Measurements from ENCODE around the gene GZMH.
A peak's percentile ranks its signal among the peaks of the same experiment; 100 is the strongest.
"Not testable (repeated sequence)": the region's sequence is repeated elsewhere in the genome, so short reads cannot be mapped to it uniquely, and the experiment has no call there.

GZMH gene, protein sequence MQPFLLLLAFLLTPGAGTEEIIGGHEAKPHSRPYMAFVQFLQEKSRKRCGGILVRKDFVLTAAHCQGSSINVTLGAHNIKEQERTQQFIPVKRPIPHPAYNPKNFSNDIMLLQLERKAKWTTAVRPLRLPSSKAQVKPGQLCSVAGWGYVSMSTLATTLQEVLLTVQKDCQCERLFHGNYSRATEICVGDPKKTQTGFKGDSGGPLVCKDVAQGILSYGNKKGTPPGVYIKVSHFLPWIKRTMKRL

DNA sequence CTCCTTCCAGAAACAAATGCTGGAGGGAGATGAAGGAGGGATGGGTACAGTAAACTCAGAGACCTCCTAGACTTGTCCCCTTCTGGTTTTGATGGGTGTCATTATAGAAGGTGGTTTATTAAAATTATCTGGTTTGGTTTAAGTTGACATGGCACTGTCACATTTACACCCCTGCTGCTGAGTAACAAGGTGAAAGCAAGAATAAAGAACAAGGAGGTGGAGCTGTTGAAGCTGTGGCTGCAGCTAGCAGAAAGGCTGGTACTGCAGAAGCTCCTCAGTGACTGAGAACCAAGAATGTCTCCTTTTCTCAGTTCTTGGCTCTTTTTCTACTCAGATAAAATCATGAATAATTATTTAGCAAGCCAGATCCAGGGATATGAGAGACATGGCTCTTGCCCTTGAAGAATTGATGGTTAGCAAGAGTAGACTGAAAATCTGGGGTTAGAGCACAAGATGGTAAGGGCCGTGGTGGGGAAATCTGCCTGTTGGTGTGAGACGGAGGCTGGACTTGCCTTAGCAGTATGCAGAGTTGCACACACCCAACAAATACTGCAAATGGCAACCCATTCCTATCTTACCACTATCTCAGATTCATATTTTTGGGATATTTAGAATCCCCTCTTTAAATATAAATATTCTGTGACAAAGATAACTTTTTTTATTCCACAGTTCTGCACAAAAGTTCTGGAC is at the start of gene GZMH:
Gene GZMH, minus strand, starts transcription at position 31 of the 690 bp plus-strand sequence. CDS start 72 bp downstream, outside the sequence.
- no peak for DNase-seq (ENCODE audit: low read depth)
- TF ChIP-seq, protein P1, sequence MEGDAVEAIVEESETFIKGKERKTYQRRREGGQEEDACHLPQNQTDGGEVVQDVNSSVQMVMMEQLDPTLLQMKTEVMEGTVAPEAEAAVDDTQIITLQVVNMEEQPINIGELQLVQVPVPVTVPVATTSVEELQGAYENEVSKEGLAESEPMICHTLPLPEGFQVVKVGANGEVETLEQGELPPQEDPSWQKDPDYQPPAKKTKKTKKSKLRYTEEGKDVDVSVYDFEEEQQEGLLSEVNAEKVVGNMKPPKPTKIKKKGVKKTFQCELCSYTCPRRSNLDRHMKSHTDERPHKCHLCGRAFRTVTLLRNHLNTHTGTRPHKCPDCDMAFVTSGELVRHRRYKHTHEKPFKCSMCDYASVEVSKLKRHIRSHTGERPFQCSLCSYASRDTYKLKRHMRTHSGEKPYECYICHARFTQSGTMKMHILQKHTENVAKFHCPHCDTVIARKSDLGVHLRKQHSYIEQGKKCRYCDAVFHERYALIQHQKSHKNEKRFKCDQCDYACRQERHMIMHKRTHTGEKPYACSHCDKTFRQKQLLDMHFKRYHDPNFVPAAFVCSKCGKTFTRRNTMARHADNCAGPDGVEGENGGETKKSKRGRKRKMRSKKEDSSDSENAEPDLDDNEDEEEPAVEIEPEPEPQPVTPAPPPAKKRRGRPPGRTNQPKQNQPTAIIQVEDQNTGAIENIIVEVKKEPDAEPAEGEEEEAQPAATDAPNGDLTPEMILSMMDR (conservative IDR thresholded peaks at IDR 0.05; ENCODE audit: control insufficient read depth, insufficient read depth, low read depth, low read length), result no peak
- H3K4me3 ChIP-seq (ENCODE audit: control insufficient read depth, low read depth, low read length), result no peak within 1 kb of the TSS

DNA sequence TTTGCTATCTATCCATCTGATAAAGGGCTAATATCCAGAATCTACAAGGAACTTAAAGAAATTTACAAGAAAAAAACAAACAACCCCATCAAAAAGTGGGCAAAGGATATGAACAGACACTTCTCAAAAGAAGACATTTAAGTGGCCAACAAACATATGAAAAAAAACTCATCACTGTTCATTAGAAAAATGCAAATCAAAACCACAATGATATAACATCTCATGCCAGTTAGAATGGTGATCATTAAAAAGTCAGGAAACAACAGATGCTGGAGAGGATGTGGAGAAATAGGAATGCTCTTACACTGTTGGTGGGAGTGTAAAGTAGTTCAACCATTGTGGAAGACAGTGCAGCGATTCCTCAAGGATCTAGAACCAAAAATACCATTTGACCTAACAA is 38.9 kb upstream of the GZMH start:
- not testable (repeated sequence) for DNase-seq (ENCODE audit: low read depth); H3K4me3 ChIP-seq (ENCODE audit: control insufficient read depth, low read depth, low read length)

DNA sequence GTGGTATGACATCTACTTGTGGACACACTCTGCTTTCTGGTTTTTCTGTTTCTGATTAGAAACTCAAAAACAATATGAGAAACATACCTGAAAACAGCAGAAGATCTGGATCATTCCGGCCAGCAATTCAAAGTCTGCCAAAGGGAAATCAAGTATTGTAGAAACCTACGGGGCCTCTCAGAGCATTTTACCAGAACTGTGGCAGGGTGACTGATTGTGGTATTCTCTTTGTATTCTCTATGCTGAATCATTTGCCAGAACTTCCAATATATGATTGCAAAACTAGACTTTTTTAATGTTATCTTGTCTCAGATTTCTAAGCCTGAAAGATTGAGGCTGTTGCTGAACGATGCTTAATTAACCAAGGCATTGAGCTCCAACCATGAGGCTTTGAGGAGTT is 30.4 kb upstream of the GZMH start:
- no peak for DNase-seq (ENCODE audit: low read depth)
- H3K4me3 ChIP-seq (ENCODE audit: control insufficient read depth, low read depth, low read length), result no peak overlapping the region
- TF ChIP-seq, protein P1 (conservative IDR thresholded peaks at IDR 0.05; ENCODE audit: control insufficient read depth, insufficient read depth, low read depth, low read length), result no peak

DNA sequence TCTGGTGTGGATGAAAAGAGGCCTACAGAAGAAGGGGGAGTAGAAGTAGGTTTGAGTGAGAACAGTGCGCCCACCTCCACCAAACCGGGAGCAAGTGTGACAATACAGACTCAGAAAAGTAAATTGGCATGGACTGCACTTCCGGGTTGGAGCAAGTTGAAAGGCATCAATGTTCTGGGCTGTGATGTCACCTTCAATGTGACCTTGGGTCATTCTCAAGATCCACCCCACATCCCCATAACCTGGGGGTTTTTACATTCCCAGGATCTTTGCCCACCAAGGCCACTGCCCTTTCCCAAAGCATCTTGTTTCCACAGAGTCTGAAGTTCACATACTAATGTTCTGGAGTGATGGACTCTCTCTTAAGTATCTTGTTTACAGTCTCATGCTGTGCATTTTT is 29.8 kb upstream of the GZMH start:
- no peak for DNase-seq (ENCODE audit: low read depth)
- TF ChIP-seq, protein P1 (conservative IDR thresholded peaks at IDR 0.05; ENCODE audit: control insufficient read depth, insufficient read depth, low read depth, low read length), result no peak
- H3K4me3 ChIP-seq (ENCODE audit: control insufficient read depth, low read depth, low read length), result no peak overlapping the region

DNA sequence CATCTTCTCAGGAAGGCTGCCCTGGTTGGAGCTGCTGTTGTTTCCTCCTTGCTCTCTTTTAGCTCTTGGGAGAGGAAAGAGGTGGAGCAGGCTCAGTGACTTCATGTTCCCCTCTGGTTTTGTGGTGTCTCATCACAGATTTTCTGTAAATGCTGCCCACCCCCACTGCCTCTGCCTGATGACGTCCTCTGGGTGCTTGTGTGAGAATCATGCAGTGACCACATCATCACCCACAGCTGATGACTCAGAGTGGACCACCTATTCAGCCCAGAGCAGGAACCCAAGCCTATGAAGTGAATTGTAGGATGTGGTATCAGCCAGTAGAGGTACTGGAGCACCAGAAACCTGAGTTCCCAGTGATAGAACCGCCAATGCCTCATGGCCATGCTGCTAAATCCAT is 24.7 kb upstream of the GZMH start, which contains the start of gene GZMB:
Gene GZMB, minus strand, starts transcription at position 33 of the 400 bp plus-strand sequence. Its CDS starts 30 bp downstream, at position 3.
- H3K4me3 ChIP-seq (ENCODE audit: control insufficient read depth, low read depth, low read length), result no peak within 1 kb of the TSS
- DNase-seq (ENCODE audit: low read depth), result peak; percentile 12
- TF ChIP-seq, protein P1 (conservative IDR thresholded peaks at IDR 0.05; ENCODE audit: control insufficient read depth, insufficient read depth, low read depth, low read length), result no peak

DNA sequence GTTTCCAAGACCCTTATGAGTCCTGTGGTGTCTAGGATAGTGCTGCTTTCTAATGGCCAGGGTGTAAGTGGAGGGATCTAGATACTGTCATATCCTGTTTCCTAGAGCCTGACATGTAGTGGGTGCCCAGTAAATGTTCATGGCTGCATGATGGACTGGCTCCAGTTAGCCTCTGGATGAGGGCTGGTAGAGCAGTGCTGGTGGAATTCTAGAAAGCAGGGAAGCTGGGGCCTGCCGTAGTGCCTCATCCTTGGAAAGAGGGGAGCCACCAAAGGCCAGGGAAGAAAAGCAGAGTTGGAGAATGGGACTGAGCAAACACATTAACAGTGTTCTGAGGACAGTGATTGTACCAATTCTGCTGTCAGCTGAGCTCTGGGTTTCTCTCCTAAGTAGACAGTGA is 23.9 kb upstream of the GZMH start:
- no peak for DNase-seq (ENCODE audit: low read depth)
- TF ChIP-seq, protein P1 (conservative IDR thresholded peaks at IDR 0.05; ENCODE audit: control insufficient read depth, insufficient read depth, low read depth, low read length), result no peak
- no peak overlapping the region for H3K4me3 ChIP-seq (ENCODE audit: control insufficient read depth, low read depth, low read length)

DNA sequence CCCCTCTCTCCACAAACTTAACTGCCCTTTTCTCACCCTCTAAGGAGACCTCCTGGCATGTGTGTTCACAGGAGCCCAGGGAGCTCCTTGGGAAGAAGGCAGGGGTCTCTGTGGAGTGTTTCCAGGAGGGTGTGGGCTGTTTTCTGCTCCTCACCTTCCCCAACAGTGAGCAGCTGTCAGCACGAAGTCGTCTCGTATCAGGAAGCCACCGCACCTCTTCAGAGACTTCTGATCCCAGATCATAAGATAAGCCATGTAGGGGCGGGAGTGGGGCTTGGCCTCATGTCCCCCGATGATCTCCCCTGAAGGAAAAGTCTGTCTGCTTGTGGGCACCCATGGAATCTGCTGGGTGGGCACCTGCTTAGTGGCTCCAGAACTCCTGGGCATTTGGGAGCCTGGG is 23.3 kb upstream of the GZMH start:
- TF ChIP-seq, protein P1 (conservative IDR thresholded peaks at IDR 0.05; ENCODE audit: control insufficient read depth, insufficient read depth, low read depth, low read length), result no peak
- H3K4me3 ChIP-seq (ENCODE audit: control insufficient read depth, low read depth, low read length), result no peak overlapping the region
- no peak for DNase-seq (ENCODE audit: low read depth)
